IPS-11a (cell line): ENCODE data around the gene CORO1C.
"Not testable (repeated sequence)": the region's sequence is repeated elsewhere in the genome, so short reads cannot be mapped to it uniquely, and the experiment has no call there.

ENCODE experiments used
- H3K4me3 ChIP-seq: one replicate; pipeline ENCODE4 v1.5.1; 2013; ENCODE audit warnings: low read depth, low read length, control low read depth

CORO1C gene

GRCh38 chr12:108638141-108638827 lies 93.0 kb downstream of the CORO1C start:
- no peak overlapping the region for H3K4me3 ChIP-seq

DNA sequence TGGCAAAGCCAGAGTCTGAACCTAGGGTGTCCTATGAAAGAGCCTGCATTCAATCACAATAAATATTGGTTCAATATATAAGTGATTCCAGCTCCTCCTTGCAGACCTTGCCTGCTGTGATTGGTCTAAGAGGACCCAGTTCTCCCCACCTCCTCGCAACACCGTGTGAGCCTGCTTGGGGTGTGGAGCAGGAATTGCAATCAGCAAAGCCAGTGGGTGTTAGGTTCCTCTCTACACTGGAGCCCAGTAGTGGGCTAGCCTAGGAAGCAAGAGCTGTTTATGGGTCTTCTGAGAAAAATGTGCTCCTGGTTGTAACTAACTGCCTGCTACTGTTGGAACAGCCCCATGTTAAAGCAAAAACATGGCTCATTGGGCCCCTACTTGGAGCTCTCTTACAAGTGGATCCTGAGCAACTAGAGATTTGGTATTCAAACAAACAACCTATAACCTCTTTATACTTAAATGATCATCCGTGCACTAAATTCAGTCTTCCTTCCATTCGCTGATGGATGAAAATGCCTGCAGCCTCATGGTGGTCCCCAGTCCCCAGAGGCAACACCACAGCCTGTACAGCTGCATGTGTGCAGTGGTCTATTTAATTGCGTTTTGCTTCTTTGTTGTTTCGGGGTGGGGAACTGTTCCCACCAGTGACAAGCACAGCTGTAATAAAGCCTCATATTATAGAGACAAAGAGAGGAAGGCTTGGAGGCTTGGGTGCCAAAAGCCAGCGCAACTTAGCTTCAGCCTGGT lies 93.9 kb downstream of the CORO1C start:
- no peak overlapping the region for H3K4me3 ChIP-seq

GRCh38 chr12:108635997-108636808 lies 95.1 kb downstream of the CORO1C start:
- H3K4me3 ChIP-seq = no peak overlapping the region

- no peak overlapping the region for H3K4me3 ChIP-seq
These were observed 95.9 kb downstream of the CORO1C start for GRCh38 chr12:108635201-108635996.

GRCh38 chr12:108634341-108634751 lies 97.0 kb downstream of the CORO1C start:
- no peak overlapping the region for H3K4me3 ChIP-seq

DNA sequence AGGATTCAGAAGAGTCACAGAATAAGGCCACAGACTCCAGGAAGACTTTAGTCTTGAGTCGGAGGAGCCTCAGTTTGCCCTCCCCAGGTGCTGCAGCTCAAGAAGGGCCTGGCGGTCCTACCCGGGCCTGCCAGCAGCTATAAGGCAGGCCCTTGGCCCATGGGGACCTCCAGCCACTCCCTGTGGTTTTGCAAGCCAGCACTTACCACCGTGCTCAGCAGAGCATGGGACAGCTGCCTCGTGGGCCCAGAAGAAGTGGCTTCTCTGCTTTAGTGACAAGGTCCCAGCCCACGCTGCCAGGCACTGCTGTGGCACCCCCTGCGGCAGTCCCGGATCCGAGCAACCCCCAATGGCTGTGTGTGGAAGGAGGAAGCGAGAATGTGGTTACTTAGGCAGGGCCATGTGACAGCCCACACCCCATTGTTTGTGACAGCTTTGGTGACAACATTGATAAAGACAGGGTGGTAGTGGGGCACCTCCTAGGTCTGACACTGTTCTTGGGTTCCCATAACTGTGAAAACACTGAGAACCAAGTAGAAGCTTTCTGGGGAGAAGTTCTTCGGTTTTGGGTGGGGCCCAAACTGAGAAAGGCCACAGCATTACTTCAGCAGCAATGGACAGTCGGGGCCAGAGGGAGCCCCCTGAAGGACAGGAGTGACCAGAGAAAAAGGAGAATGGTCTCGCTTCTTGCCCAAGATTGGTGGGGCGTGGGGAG lies 97.6 kb downstream of the CORO1C start, which contains the start of gene SELPLG:
SELPLG (minus strand) TSS at position 361 of the 715 bp plus-strand sequence. CDS start 9,587 bp downstream, outside the sequence.
- H3K4me3 ChIP-seq = no peak within 1 kb of the TSS

GRCh38 chr12:108633081-108633533 lies 98.2 kb downstream of the CORO1C start:
- no peak overlapping the region for H3K4me3 ChIP-seq

- not testable (repeated sequence) for H3K4me3 ChIP-seq
These were observed 100.1 kb downstream of the CORO1C start for GRCh38 chr12:108631261-108631660.

GRCh38 chr12:108630481-108631207 lies 100.7 kb downstream of the CORO1C start:
- H3K4me3 ChIP-seq = no peak overlapping the region

DNA sequence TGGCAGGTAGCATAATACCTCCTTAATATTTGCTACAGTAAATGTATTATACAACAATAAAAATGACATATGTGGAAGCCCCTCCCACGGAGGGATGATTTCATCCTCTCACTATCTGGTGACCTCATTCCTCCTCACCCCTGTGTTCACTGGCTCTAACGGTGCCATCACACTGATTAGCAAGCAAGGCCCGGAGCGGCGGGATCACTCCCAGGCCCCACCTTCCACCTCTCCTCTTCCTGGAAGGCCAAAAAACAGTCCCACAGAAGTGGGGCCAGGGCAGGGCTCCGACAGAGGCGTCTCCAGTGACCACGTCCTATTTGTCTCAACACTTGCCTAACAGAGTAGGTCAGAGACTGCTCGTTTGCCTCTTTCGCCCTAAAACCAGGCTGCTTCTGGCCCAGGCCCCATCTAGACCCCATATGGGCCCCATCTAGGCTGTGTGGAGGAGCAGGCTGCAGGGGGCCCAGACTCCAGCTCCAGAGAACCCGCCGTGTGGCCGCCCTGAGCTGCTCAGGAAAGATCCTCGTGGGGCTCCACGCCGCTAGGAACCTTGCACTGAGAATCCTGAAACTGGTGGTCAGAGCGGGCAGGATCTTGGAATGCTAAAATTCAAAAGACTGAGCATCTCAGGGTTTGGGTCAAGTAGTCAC lies 101.4 kb downstream of the CORO1C start:
- H3K4me3 ChIP-seq = no peak overlapping the region

- no peak overlapping the region for H3K4me3 ChIP-seq
These were observed 102.2 kb downstream of the CORO1C start for GRCh38 chr12:108629151-108629550.

DNA sequence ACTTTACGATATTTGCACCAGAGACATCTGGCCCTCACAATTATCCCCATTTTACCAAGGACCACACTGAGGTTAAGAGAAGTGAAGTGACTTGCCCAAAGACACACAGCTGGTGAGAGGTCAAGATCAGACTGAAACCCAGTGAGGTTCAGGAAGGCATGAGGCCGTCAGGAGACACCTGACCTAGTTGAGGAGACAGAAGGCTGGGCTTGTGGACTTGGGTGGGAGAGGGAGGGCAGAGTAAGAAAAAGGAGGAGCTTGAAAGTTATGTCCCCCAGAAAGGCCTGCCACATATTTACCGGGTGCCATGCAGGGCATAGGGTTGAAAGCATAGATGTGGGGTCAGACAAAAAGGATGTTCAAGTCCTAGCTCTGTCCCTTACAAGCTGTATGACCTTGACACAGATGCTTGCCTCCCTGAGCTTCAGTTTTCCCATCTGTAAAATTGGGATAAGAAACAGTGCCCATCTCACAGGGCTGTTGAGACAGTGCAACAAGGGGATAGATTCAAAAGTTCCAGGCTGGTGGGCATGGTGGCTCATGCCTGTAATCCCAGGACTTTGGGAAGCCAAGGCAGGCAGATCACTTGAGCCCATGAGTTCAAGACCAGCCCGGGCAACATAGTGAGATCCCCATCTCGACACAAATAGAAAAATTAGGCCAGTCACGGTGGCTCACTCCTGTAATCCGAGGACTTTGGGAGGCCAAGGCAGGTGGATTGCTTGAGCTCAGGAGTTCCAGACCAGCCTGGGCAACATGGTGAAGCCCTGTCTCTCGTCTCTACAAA lies 104.0 kb downstream of the CORO1C start:
- H3K4me3 ChIP-seq = no peak overlapping the region

DNA sequence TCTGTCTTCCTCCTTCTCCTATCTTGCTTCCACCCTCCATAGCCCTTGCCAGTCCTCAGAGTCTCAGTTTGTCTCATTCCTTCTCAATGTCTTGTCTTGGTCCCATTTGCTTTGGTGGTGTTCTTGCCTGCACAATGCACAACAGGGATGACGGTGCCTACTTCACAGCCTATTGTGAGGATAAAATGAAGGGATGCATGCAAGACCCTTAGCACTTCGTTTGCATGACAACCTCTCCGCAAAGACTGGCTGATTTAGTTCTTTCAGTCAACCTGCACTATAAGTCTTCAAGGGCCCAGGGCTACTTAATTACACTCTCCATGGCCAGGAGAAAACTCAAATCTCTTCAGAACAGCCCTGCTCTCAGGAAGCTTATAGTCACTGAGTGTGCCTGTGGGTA lies 106.1 kb downstream of the CORO1C start:
- no peak overlapping the region for H3K4me3 ChIP-seq

DNA sequence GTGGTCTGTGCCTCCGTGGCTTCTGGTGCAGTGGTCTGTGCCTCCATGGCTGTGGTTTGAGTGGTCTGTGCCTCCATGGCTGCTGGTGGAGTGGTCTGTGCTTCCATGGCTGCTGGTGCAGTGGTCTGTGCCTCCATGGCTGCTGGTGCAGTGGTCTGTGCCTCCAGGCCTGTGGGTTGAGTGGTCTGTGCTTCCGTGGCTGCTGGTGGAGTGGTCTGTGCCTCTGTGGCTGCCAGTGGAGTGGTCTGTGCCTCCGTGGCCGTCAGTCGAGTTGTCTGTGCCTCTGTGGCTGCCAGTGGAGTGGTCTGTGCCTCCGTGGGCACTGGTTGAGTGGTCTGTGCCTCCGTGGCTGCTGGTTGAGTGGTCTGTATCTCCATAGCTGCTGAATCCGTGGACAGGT lies 107.7 kb downstream of the CORO1C start:
- H3K4me3 ChIP-seq = no peak overlapping the region

DNA sequence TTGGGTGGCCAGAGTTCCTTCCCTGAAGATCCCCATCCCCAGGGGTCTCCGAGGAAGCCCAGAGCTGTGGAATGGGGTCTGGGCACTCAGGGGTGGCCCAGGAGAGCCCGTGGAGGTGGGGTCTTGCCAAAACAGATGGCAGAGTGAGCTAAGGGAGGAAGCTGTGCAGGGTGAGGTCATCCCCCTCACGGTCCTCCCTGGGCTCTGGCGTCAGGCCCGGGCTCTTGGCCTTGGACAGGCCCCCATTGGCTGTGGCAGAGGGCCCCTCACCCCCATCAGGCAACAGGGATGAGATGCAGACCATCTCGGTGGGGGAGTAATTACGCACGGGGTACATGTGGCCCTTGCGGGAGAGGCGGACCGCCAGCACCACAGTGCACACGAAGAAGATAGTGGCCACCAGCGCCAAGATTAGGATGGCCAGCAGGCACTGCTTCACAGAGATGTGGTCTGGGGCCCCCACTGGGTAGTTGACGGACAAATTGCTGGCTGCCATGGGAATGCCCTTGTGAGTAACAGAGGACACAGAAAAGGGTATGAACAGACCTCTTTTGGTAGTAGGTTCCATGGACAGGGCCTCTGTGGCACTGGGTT lies 108.3 kb downstream of the CORO1C start:
- H3K4me3 ChIP-seq = no peak overlapping the region

GRCh38 chr12:108622421-108622820 lies 108.9 kb downstream of the CORO1C start:
- H3K4me3 ChIP-seq = no peak overlapping the region

- no peak overlapping the region for H3K4me3 ChIP-seq
These were observed 110.2 kb downstream of the CORO1C start for GRCh38 chr12:108621161-108621560.
